ENCODE measurements around the gene CIDEB.

Gene CIDEB

GRCh38 chr14:24338843-24339242, 31.1 kb upstream of the CIDEB start:
- TF ChIP-seq, protein P1, sequence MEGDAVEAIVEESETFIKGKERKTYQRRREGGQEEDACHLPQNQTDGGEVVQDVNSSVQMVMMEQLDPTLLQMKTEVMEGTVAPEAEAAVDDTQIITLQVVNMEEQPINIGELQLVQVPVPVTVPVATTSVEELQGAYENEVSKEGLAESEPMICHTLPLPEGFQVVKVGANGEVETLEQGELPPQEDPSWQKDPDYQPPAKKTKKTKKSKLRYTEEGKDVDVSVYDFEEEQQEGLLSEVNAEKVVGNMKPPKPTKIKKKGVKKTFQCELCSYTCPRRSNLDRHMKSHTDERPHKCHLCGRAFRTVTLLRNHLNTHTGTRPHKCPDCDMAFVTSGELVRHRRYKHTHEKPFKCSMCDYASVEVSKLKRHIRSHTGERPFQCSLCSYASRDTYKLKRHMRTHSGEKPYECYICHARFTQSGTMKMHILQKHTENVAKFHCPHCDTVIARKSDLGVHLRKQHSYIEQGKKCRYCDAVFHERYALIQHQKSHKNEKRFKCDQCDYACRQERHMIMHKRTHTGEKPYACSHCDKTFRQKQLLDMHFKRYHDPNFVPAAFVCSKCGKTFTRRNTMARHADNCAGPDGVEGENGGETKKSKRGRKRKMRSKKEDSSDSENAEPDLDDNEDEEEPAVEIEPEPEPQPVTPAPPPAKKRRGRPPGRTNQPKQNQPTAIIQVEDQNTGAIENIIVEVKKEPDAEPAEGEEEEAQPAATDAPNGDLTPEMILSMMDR (IDR thresholded peaks at IDR 0.05; ENCODE audit: borderline replicate concordance, control extremely low read depth, extremely low read depth, insufficient read depth, missing control alignments): no peak
- DNase-seq (ENCODE audit: low spot score): no peak
- in situ Hi-C loops (cut with MboI; ENCODE audit: low sequenced_read_pairs, unreplicated experiment): loop anchor here (25.0 kb wide), 1 partner anchor 348 kb away; no protein-coding TSS in a partner anchor

GRCh38 chr14:24337824-24338175, 30.0 kb upstream of the CIDEB start:
- in situ Hi-C loops (cut with MboI; ENCODE audit: low sequenced_read_pairs, unreplicated experiment): loop anchor here (25.0 kb wide), 1 partner anchor 350 kb away; no protein-coding TSS in a partner anchor
- DNase-seq (ENCODE audit: low spot score): no peak
- TF ChIP-seq, protein P1 (IDR thresholded peaks at IDR 0.05; ENCODE audit: borderline replicate concordance, control extremely low read depth, extremely low read depth, insufficient read depth, missing control alignments): no peak

DNA sequence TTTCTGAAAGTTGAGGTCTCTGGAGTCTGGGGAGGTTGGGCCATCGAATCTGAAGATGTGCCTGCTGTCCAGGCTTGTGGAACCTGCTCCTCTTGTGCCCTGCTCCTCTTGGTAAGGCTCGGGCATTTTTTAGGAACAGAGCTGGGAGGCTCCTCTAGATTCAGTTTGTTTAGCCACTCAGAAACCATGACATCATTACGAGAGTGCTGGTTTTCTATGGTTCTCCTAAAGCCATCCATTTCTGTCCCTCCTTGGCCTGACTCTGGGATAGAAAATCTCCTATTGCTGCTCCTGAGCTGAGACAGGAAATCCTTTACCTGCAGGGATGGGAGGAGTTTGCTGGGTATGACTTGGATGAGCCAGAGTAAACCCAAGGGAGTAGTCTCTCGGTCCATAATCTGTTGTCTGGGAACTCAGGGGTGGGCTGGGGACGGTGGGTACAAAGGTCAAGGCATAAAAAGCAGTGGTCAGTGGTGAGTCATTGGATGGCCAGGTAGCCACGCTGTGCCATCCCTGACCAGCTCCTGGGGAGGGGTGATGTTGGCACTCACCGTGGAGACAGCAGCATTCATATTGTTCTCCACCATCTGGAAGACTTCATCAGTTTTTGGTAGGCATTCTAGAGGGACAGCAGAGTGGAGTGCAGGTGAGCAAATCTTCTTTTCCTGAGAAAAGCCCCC, 29.5 kb upstream of the CIDEB start:
- in situ Hi-C loops (cut with MboI; ENCODE audit: low sequenced_read_pairs, unreplicated experiment): loop anchor here (25.0 kb wide), 1 partner anchor 350 kb away; no protein-coding TSS in a partner anchor
- DNase-seq (ENCODE audit: low spot score): no peak
- TF ChIP-seq, protein P1 (IDR thresholded peaks at IDR 0.05; ENCODE audit: borderline replicate concordance, control extremely low read depth, extremely low read depth, insufficient read depth, missing control alignments): no peak

DNA sequence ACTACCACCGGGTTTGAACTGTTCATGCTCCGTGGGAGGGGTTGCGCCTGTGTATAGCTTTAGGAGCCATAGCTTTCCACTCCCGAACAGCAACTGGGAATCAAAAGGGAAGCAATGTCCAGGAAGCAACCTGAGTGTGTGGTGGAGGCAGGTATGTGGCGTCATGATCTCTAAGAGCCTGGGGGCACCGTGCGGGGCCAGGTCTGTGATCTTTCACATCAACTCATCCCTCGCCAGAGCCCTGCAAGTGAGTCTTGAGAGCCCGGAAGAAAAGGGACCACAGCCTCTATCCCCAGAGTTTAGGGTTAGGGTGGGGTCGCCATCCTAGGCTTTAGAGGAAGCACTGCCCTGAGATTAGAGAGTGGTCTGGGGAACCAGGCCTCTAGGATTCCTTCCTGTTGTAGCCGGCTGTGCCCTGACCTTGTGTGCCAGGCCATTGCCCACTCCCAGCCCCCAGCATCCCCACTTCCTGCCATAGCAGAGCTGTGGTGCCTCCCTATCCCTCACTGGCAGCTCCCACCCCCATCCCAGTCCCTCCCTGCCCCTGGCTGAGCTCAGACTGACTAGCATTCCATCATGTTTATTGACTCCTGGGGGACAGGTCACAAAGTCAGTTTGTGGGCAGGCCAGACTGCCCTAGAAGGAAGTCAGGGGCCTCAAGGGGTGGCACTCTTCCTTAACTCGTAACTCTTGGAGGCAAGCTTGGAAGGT, 27.8 kb upstream of the CIDEB start:
- peak; percentile 18 for DNase-seq (ENCODE audit: low spot score)
- TF ChIP-seq, protein P1 (IDR thresholded peaks at IDR 0.05; ENCODE audit: borderline replicate concordance, control extremely low read depth, extremely low read depth, insufficient read depth, missing control alignments): no peak
- in situ Hi-C loops (cut with MboI; ENCODE audit: low sequenced_read_pairs, unreplicated experiment): loop anchor here (25.0 kb wide), 1 partner anchor 352 kb away; no protein-coding TSS in a partner anchor

DNA sequence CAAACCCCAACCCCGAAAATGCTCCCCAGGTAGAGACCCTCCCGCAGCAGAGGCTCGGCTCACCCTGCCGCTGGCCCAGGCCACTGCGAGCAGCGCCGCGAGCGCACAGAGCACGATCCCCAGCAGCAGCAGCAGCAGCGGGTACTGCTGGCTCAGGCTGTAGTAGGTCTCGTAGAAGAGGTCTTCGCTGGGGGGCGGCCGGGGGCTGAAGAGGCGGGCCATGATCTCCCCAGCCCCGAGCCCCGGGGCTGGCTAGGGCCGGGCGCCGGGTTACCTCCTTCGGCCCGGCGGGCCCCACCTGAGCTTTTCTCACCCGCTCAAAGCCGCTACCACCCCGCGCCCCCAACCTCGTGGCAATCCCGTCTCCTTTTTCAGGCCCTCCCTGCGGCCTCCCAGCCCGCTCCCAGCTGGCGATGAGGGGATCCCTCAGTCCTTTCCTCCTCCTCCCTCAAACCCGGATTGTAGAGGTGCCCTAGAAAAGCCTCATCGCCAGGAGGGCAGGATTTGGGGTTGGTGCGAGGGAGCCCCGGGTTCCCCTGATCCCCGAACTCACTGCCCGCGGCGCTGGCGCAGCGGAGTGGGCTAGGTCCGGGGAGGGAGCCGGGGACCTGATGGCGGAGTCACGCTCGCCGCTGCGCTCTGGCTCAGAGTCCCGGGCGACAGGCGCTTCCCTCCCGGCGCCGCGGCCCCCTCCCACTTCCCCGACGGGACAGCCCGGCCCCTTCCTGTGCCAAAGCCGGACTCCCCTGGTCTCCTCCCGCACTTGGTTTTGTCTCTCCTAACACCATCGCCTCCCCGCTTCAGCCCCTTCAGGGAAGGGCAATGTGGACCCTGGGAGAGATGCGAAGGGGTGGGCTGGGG, 26.9 kb upstream of the CIDEB start, which contains the start of gene ADCY4:
Gene ADCY4, minus strand, starts transcription at position 641 of the 861 bp plus-strand sequence. Its CDS starts 419 bp downstream, at position 222.
- TF ChIP-seq, protein P1 (IDR thresholded peaks at IDR 0.05; ENCODE audit: borderline replicate concordance, control extremely low read depth, extremely low read depth, insufficient read depth, missing control alignments): no peak
- DNase-seq (ENCODE audit: low spot score): peak; percentile 52
- in situ Hi-C loops (cut with MboI; ENCODE audit: low sequenced_read_pairs, unreplicated experiment): loop anchor here (25.0 kb wide), 1 partner anchor 353 kb away; no protein-coding TSS in a partner anchor

Data from GM13976 (cell line).